Measurements from ENCODE around the gene EVPL.
A peak's percentile ranks its signal among the peaks of the same experiment; 100 is the strongest.

The EVPL gene

DNA sequence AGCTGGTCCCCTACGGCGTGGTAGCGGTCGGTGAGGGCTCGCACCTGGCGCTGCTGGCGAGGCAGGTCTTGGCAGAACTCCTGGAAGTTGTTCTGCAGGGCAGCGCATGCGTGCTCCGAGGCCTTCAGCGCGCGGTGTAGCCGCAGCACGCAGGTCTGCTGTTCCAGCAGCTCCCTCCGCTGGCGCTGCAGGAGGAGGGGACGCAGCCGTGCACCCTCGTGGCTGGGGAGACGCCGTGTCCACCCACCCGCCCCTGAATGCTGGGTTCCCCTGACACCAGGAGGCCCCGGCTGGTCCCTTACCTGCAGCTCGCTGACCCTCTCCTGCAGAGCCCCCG is 12.2 kb downstream of the EVPL start:
- no peak for DNase-seq

DNA sequence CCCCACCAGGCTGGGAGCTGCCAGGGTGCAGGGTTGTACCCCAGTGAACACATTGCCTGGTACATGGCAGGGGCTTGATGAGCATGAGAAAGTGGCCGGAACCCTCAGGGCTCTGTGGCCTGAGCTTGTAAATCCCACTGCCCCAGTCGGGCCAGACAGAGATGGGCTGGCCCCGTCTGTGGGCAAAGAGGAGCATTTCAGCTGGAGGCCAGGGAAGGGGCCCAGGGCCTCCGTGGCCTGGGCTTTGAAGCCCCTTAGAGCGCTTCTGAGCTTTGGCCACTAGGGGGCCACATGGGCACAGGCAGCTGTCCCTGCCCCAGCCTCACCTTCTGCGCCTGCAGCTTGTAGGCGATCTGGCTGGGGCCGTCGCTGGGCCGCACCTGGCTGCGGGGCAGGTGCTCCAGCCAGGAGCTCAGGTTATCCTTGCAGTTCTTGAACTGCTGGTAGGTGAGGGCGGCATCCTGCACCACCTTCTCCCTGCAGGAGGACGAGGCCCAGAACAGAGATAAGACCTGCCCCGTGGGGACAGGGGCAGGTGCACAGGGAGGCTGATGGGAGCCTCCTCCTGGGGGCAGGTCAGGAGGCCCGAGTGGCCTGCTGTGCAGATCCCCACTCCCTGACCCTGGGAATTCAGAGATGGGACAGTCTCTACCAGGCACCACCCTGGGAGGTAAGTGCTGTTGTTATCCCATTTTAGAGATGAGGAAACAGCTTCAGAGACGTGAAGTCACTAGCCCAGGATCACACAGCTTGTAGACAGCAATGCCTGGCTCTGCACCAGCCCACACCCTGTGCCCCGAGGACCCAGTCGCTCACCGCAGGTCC is 12.8 kb downstream of the EVPL start:
- DNase-seq: peak; percentile 51

DNA sequence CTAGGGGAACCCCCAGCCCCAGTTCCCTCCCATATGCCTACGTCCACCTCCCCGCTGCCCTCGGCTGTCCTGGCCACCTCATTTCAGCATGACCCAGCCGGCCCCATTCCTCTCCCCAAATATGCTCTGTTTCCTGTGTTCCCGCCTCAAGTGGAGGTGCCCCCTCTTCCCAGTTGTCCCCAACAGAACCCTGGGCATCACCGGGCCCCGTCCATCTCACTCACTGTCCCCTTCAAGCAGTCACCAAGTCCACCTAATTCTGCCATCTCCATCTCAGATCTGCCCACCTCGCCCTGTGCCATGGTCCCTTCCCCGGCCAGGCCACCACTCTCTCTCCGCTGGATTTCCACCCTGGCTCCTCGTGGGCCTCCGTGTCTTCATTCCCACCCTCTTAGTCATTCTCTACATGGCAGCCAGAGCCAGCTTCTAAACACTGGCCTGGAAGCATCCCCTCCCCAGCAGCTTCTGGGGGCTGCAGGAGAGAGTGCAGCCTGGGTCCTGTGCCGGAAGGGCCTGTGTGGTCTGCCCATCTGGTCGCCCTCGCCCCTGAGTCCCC is 13.7 kb downstream of the EVPL start:
- no peak for DNase-seq

DNA sequence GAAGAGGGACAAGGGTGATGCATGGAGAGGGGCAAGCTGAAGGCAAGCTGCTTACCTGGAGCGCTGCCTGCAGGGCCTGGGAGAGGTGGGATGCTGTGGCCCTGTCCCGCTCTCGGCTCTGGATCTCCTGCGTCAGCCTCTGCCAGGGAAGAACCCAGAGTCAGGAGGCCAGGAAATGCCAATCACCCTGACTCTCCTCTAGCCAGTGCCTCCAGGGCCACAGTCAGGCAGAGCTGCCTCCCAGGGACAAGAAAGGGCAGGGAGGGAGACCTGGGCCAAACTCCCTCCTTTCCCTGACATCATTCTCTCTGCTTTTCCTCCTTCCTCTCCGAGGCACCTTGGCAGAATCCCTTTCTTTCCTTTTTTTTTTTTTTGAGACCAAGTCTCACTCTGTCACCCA is 15.2 kb downstream of the EVPL start:
- no peak for DNase-seq

DNA sequence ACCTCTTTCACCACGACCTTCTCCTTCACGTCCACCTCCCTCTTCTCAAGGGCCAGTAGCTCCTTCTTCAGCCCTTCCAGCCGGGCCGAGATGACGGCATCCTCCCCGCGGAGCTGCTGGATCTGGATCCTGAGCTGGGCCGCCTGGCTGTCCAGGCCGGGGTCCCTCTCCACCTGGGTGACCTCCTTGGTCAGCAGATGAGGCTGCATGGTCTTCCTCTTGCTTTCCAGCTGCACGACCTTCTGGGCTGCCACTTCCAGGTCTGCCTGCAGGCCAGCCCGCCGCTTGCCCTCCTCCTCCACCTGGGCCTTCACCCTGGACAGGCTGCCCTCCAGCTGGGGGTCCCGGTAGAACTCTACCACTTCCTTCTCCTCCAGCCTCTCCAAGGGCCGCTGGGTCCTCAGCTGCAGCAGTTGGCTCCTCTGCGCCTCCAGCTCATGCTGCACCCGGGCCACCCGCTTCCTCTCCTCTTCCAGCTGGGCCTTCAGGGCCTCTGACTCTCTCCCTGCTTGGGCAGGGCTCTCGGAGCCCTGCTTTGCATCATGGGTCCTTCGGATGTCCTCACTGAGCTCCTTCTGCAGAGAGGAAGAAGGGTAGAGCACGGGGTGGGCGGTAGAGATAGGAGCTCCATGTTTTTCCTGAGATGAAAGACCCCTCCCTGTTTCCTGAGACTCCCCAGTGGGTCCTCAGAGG is 17.0 kb downstream of the EVPL start:
- no peak for DNase-seq

DNA sequence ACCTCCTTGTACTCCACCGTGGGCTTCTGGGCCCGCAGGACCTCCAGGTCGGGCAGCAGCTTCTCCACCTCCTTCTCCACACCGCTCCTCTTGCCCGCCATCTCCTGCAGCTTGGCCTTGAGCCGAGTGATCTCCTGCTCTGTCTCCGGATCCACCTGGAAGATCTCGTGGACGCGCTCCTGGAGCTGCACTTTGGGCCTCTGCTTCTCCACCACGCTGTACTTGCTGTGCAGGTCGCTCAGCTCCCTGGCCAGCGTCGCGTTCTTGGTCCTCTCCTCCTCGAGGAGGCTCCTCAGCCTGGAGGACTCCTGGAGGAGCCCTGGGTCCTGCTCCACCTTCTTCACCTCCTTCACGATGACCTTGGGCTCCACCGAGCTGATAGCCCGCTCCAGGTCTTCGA is 17.7 kb downstream of the EVPL start:
- no peak for DNase-seq

DNA sequence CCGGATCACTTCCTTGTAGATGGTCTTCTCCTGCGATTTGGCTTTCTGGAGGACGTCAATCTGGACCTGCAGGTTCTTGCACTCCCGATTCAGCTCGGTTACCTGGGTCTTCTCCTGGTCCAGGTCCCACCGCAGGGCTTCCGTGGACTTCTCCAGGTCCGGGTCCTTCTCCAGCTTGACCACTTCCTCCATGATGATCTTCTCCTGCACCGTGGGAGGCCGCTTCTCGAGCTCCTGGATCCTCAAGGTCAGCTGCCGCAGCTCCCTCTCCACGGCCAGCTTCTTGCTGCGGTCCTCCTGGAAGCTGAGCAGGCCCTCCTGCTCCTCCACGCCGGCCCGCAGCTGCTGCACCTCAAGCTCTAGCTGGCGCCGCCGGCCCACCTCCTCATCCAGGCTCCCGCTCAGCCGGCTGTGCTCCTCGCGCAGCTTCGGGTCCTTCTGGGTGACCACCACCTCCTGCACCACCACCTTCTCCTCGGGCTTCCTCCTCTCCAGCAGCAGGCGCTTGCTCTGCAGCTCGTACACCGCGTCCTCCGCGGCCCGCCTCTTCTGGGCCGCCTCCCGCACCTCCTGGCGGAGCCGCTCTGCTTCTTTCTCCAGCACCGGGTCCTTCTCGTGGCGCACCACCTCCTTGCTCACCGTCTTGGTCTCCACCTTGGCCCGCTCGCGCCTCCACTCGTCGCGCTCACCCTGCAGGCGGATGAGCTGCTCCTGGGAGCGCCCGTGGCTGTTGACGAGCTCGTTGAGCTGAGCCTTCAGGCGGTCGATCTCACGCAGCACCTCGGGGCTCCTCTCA is 18.3 kb downstream of the EVPL start:
- no peak for DNase-seq

DNA sequence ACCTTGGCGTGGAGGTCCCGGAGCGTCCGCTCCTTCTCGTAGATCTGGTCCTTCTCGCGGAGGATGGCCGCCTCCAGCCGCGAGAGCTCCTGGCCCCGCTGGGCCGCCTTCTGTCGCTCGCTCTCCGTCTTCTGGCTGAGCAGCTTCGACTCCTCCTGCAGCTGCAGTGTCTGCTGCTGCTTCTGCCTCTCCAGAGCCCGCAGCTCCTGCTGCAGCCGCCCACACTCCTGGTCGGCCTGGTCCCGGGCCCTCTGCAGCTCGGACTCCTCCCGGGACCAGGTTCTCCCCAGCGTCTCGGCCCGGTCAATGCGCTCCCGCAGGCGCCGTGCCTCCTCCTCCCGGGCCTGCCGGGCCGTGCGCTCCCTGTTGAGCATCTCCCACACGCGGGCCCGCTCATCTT is 18.9 kb downstream of the EVPL start:
- DNase-seq: no peak

DNA sequence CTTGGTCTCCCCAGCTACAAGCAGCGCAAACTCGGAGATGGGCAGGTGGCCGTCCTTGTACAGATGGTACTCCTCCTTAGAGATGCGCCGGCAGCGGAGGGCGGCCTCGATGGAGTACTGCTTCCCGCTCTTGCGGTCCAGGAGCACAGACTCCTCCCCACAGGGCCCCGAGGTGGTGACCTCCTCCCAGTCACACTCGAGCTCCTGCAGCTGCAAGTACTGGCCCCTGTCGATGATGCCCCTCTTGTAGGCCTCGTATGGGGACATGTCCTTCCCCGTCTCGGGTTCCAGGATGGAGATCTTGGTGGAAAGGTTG is 19.3 kb downstream of the EVPL start:
- DNase-seq: no peak

DNA sequence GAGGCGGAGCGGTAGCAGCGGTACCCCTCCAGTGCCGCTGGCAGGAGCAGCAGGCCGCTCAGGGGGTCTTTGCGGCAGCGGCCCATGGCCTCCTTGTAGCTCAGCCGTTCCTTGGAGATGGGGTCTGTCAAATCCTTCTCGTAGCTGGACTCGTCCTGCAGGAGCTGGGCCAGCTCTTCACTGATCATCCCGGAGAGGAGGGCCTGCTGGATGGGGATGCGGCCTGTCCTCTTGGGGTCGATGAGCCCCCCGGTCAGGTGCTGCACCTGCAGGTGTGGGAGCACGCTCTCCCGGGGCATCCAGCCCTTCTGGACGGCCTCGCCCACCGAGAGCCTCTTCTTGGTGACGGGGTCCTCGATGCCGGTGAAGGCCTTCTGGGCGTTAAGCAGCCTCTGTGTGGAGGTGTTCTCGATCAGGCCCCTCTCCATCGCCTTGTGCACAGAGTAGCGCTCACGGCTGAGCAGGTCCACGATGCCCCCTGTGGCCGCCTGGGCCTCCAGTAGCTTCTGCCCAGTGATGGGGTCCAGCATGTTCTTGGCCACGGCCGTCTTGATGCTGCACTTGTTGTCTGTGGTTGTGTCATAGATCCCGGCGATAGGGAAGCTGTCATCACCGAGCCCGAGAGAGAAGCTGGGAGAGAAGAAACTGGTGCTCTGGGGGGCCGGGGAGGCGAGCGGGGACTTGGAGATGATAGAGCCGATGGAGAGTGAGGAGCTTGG is 19.8 kb downstream of the EVPL start:
- DNase-seq: no peak

DNA sequence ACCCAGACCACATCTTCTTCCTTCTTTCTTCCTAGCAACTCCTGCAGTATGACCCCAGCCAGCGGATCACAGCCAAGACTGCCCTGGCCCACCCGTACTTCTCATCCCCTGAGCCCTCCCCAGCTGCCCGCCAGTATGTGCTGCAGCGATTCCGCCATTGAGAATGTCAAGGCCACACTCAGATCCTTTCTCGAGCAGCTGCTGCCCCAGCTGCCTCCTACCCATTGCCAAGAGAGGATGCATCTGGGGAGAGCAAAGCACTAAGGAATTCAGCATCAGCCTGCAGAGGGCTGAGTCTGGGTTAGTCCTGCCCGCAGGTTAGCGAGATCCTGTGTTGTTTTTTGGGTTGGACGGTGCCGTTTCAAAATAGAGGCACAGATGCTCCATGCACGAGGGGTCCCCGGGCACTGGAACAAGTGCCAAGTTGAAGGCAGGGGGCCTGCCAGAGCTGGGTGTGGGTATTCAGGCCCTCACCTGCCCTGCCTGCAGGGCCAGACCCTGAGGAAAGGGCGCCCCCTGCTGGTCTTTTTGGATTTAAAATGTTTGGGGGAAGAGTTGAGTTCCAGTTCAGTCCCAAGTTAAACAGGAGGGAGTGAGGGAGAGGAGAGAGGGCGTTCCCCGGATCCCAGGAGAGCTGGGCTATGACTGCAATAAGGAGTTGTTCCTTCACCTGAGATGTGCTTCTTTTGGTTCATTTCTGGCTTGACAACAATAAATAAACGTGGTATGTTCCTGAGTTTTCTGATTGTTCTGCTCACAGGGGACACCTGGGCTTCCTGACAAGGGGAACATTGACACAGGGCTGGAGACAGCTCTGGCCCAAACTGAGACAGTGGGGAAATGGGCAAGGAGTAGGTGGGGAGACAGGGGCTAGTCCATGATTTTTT is 21.6 kb downstream of the EVPL start:
- DNase-seq: peak; percentile 48

DNA sequence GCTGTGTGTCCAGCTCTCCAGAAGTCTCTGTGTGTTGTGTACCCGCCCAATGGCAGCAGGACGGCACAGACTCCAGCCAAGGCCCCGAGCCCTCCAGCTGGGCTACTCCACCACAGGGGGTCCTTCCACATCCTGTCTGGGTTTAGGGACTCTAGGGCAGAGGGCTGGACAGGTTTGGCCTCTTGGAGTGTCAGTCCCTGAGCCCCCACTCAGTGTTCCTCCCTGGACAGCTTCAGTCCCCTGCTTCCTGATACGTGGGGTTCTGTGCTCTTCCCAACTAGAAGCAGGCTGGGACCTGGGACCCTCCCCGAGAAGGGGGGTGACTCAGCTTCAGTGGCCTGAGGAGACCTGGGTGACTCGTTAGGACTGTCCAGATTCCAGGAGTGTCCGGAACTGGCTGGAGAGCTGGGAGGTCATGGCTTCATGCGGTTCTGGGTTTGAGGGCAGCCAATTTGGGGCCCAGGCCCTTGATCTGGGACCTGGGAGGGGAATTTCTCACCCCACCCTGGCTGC is 22.3 kb downstream of the EVPL start:
- DNase-seq: no peak

DNA sequence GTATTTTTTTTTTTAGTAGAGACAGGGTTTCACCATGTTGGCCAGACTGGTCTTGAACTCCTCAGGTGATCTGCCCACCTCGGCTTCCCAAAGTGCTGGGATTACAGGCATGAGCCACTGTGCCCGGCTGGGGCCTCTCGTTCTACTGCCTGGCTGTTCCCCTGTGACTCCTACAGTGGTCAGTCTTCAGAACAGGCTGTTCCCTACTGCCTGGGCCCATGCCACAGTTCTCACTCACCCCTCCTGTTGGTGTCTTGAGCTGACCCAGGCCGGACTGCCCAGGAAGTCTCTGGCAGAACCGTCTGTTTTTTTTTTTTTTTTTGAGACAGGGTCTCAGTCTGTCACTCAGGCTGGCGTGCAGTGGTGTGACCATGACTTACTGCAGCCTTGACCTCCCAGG is 23.2 kb downstream of the EVPL start:
- DNase-seq: no peak

DNA sequence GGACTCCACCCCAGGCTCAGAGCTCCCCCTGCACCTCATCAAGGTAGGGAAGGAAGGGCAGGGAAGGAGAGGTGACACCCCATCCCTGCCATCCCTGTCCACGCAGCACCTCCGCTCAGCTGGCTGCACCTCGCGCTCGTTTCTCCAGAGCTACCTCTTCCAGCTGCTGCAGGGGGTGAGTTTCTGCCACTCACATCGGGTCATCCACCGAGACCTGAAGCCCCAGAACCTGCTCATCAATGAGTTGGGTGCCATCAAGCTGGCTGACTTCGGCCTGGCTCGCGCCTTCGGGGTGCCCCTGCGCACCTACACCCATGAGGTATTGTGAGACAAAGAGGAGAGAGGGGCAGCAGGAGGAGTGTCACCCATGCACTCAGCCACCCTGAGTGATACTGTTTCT is 25.0 kb downstream of the EVPL start:
- no peak for DNase-seq

DNA sequence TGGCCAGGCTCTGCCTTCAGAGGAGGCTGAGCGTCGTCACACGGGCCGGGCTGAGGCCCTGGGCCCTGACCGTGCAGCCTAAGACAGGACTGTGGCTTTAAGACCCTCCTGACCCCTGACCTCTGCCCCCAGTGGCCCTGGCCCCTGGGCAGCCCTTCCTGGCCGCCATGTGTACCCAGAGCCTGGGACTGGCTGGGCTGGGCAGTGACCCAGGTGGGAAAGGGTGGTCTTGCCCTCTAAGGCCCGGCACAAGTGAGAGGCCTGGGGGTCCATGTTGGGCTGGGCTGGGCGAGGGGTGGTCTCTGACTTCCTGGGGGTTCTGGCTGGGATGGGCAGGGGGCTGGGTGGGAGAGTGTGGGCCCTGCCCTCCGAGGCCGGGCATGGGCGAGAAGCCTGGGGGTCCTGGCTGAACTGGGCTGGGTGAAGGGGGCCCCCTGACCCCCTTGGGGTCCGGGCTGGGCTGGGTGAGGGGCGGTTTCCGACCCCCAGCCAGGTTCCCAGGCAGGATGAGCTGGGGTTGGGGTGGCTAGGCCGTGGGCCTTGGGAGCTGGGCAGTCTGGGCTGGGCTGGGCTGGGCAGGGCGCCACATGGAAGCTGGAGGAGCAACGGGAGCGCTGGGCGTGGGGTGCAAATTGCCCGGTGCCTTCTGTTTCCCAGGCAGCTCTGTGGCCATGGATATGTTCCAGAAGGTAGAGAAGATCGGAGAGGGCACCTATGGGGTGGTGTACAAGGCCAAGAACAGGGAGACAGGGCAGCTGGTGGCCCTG is 26.2 kb downstream of the EVPL start, which contains the start of gene CDK3:
CDK3 (plus strand) TSS at position 101 of the 767 bp plus-strand sequence; CDS start at position 672, 571 bp downstream.
- DNase-seq: no peak

DNA sequence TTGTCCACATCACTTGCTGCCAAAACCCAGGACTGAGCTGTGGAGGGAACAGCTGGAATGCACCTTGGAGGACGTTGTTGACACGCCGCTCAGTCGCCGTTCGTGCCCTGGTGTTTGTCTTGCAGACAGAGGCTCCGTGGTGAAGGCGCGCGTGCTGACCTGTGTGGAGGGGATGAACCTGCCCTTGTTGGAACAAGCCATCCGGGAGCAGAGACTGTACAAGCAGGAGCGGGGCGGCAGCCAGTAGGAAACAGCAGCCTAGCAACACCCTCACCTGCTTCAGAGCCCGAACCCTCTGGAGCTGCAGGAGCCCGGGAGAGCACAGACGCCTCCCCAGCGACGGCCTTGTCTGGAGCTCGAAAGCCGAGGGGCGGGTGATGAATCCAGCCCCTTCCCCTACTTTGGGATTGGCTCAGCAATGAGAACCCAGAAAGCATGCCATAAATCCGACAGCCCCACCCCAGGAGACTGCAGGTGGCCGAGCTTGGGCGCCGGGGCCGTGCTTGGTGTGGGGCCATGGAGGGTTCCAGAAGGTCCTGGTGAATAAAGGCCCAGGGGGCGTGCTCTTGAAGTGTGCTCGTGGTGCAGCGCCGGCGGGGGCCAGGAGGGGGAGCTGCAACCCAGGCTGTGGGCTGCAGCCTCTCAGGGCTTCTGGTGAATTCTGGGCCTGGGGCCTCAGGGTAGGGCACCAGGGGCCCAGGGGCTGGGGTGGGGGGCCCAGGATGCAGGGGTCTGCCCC is 26.9 kb downstream of the EVPL start:
- DNase-seq: no peak

DNA sequence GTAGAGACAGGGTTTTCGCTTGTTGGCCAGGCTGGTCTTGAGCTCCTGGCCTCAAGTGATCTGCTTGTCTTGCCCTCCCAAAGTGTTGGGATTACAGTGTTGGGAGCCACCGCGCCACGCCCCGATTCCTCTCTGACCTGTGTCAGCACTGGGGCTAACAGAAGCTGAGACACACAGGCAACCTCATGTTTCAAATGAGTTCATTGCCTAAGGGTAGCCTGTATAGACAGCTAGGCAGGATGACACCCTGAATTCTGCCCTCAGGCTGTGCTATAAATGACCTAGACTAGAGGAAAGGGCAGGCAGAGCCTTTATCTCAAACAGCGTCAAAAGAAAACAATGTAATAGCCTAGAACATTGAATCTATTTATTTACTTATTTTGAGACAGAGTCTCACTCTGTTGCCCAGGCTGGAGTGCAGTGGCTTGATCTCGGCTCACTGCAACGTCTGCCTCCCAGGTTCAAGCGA is 28.7 kb downstream of the EVPL start:
- DNase-seq: peak; percentile 17

DNA sequence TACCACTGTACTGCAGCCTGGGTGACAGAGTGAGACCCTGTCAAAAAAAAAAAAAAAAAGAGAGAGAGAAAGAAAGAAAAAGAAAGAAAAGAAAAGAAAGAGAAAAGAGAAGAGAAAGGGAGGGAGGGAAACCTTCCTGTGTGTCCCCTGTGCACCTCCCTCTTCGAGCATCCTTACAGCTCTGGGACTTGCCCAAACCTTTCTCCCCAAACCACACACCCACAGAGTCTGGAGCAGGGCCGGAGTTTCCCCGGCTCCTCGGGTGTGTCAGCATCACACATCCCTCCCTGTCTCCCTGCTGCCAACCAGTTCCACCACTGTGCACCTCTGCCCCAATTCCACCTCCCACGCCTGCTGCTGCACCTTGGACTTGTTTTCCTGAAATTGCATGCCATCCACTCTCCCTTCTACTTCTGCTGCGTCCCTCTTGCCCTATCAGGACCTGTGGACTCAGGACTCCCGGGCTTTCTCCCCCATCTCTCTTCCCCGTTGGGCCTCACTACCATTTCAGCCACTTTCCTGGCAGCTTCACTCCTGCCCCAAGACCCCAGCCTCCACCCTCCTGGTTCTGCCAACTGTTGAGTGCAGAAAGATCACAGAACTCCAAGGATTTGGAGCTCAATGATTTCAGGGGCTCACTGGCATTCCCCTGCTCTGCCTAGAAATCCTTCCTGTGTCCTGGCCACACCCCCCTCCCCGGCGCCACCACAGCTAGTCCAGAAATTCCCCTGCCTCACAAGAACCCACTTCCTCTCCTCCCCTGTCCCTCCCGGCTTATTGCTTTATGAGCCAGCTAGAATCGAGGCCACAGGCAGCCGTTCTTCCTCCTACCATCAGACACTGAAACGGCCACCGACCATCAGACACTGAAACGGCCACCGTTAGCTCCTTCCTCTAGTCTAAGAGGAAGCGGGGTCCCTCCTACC is 30.2 kb downstream of the EVPL start:
- no peak for DNase-seq

Data from T1000 (cell line).